ENCODE data around the gene TNFRSF4. TPM values are rescaled to one million over a fixed set of nuclear protein-coding genes. Genes with fewer than 3 reads are reported as not detected.

TNFRSF4 gene
- total and polyA plus RNA-seq, 8 donors, result 0.26 to 5.0 (median 1.2) TPM

DNA sequence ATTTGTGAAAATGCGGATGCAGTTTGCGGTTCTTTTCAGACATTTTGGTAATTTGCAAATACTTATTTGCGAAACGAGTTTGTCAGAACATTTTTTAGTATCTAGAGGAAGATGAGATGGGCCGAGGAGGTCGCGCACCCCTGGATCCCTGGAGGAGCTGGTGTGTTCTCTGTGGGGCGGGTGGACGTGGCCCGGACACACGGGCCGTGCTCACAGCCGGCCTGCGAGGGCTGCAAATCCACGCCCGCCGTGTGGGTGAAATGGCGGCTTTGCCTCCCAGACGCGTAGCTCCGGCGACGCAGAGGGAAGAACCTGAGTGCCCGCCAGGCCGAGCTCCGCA lies 49.6 kb downstream of the TNFRSF4 start:
- 10 to 11% methylated on average over 26 of the region's 26 CpGs for WGBS, 2 donors
- ATAC-seq (no peak), FAIRE-seq (no peak), DNase-seq (no peak)
- Histone ChIP-seq H3K27ac (peak overlapping the region; percentile 89 to 96 (median 96)), H3K4me1 (peaks cover 5 to 14% (median 6%) of the 10 kb centered on the region in 3 donors), H3K36me3 (no peaks in the 10 kb centered on the region), H3K4me3 (peak overlapping the region; percentile 43 to 85 (median 58)), H3K27me3 (no peaks in the 10 kb centered on the region), H3K9me3 (no peaks in the 10 kb centered on the region)
- intact Hi-C loops (cut with DNase I), result no loop called here
- TF ChIP-seq, protein P1, sequence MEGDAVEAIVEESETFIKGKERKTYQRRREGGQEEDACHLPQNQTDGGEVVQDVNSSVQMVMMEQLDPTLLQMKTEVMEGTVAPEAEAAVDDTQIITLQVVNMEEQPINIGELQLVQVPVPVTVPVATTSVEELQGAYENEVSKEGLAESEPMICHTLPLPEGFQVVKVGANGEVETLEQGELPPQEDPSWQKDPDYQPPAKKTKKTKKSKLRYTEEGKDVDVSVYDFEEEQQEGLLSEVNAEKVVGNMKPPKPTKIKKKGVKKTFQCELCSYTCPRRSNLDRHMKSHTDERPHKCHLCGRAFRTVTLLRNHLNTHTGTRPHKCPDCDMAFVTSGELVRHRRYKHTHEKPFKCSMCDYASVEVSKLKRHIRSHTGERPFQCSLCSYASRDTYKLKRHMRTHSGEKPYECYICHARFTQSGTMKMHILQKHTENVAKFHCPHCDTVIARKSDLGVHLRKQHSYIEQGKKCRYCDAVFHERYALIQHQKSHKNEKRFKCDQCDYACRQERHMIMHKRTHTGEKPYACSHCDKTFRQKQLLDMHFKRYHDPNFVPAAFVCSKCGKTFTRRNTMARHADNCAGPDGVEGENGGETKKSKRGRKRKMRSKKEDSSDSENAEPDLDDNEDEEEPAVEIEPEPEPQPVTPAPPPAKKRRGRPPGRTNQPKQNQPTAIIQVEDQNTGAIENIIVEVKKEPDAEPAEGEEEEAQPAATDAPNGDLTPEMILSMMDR (IDR thresholded peaks at IDR 0.05), result no peak

DNA sequence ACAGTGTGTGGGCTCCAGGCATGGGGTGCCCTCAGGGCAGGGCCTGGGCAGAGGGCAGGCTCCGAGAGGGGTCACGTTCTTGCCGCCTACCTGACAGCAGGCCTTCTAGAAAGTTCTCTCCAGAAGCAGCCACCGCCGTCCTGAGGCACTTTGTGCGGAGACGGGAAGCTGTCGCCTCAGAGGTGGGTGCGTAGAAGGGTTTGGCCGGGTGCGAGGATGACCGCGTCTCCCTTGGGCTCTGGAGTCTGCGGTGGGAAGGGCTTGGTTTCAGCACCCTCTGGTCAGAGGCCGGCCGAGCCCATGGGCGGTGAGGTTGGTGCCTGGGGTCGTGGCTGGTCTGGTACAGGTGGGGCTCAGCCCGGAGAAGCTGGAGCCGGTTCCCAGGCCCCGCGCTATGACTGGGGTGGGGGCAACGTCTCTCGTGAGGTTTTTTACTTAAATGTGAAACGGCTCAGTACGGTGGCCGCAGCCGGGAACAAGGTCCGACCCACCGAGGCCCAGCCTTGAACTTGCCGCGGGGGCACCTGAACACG lies 50.3 kb downstream of the TNFRSF4 start:
- 7 to 15% methylated on average over 33 of the region's 33 CpGs for WGBS, 2 donors
- DNase-seq (no peak), ATAC-seq (peak in 2 of 4 donors; percentile 6 to 8), FAIRE-seq (no peak)
- H3K4me1 ChIP-seq, result peaks cover 6 to 15% (median 10%) of the 10 kb centered on the region in 3 donors
- H3K9me3 ChIP-seq, result no peaks in the 10 kb centered on the region
- peak overlapping the region; percentile 43 to 85 (median 58) for H3K4me3 ChIP-seq
- intact Hi-C loops (cut with DNase I), result no loop called here
- H3K27ac ChIP-seq, result peak overlapping the region; percentile 89 to 96 (median 96)
- H3K36me3 ChIP-seq, result no peaks in the 10 kb centered on the region
- TF ChIP-seq, protein P1 (IDR thresholded peaks at IDR 0.05), result no peak
- H3K27me3 ChIP-seq, result no peaks in the 10 kb centered on the region

DNA sequence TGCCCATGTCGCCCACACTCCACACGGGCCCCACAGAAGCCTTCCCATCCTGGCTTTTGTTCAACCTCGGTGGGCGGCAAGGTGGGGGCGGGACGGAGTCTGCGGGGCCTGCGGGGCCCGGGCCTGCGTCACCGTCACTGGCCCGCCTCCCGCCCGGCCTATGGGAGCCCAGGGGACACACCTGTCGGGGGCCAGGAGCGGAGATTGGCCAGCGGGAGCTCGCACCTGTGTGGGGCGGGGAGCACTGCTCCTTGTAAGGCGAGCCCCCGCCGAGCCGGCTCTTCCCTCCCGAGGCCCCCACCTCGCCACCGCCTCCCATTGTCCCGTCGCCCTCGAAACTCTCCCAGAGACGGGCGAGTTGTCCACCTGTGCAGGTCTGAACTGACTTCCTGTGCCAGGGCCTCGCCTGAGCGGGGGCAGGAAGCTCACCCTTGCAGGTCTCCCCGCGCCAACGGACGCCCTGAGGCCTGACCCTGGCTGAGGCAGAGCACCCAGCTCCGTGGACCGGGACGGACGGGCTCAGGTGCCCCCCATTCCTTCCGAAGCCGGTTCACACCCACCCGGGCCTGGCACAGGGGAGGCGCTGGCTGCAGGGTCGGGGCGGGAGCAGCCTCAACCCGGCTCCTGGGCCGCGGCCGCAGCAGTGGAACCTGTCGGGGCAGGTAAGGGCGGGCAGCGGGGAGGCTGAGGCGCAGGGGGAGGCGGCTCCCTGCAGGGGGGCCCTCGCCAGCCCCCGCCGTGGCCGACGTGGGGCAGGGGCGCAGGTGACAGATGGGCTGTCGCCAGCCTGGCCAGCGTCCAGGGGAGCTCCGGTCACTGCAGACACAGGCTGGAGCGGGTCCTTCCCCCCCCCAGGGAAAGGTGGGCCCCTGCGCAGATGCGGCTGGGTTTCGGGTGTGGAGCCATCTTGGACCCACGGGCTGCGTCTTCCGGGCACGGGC lies 51.1 kb downstream of the TNFRSF4 start:
- Histone ChIP-seq H3K9me3 (no peaks in the 10 kb centered on the region), H3K36me3 (no peaks in the 10 kb centered on the region), H3K4me1 (peaks cover 11 to 19% (median 15%) of the 10 kb centered on the region in 3 donors), H3K4me3 (peak overlapping the region; percentile 43 to 85 (median 58)), H3K27me3 (no peaks in the 10 kb centered on the region), H3K27ac (peak overlapping the region; percentile 89 to 96 (median 96))
- ATAC-seq (peak; percentile 70 to 81 (median 78)), DNase-seq (peak; percentile 89 to 98 (median 94)), FAIRE-seq (no peak)
- TF ChIP-seq, protein P1 (IDR thresholded peaks at IDR 0.05), result no peak
- intact Hi-C loops (cut with DNase I), result no loop called here
- WGBS, 2 donors, result 11 to 14% methylated on average over 54 to 73 of the region's 73 CpGs

DNA sequence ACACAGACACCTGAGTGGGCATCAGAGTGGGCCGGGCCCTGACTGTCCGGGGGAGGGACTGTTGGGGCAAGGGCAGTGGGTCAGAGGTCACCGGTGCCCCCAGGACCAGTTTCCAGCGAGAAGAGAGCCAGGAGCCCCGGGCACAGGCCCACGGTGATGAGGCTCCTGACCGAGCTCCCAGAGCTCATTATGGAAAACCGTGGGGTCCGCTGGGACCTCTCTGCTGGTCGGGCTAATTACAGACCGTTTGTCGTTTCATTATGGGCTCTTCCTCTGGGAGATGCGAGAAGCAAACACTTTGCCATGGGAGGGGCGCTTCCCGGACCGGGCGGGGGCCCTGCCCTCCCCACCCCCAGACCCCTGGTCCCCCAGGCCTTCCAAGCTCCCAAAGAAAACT lies 52.3 kb downstream of the TNFRSF4 start:
- no peaks in the 10 kb centered on the region for H3K36me3 ChIP-seq
- peak overlapping the region in 2 of 4 donors; percentile 95 to 96 for H3K27ac ChIP-seq
- intact Hi-C loops (cut with DNase I), result no loop called here
- 73 to 80% methylated on average over 17 of the region's 17 CpGs for WGBS, 2 donors
- TF ChIP-seq, protein P1 (IDR thresholded peaks at IDR 0.05), result no peak
- no peak for FAIRE-seq
- H3K4me1 ChIP-seq, result peaks cover 7 to 15% (median 9%) of the 10 kb centered on the region in 3 donors
- no peaks in the 10 kb centered on the region for H3K9me3 ChIP-seq
- no peak overlapping the region for H3K4me3 ChIP-seq
- H3K27me3 ChIP-seq, result no peaks in the 10 kb centered on the region
- no peak for DNase-seq
- ATAC-seq, result no peak

Small RNA genes within 50 kb of the gene (microRNA-seq; reads per million reads assigned to microRNA genes)
- gene MIR200A (1,680 to 2,788 reads per million in 2 donors), gene MIR200B (6,349 to 19,063 reads per million in 2 donors), gene MIR429 (1,313 to 3,774 reads per million in 2 donors)

Other genes starting within 250 kb of the TNFRSF4 start
- 1 to 10 TPM in 2 of 6 donors, under 1 TPM in 4; 0.16 to 1.5 (median 0.40) TPM for gene PLEKHN1, start 247.7 kb downstream of the TNFRSF4 start, total RNA-seq
- 1 to 10 TPM in 1 of 2 donors, under 1 TPM in 1; 0.52 to 2.8 TPM for gene PLEKHN1, start 247.7 kb downstream of the TNFRSF4 start, polyA plus RNA-seq
- gene PERM1, start 232.1 kb downstream of the TNFRSF4 start, total RNA-seq, result under 1 TPM in 2 of 6 donors, not detected in 4; 0.04 to 0.32 TPM
- under 1 TPM; 0.15 to 0.35 TPM for gene PERM1, start 232.1 kb downstream of the TNFRSF4 start, polyA plus RNA-seq
- 10 to 100 TPM; 13.2 to 29.4 (median 21.3) TPM for gene HES4, start 214.1 kb downstream of the TNFRSF4 start, total RNA-seq
- gene HES4, start 214.1 kb downstream of the TNFRSF4 start, polyA plus RNA-seq, result 10 to 100 TPM; 31.9 to 46.4 TPM
- 10 to 100 TPM in 2 of 6 donors, 1 to 10 TPM in 4; 4.3 to 19.4 (median 6.6) TPM for gene ISG15, start 200.7 kb downstream of the TNFRSF4 start, total RNA-seq
- gene ISG15, start 200.7 kb downstream of the TNFRSF4 start, polyA plus RNA-seq, result 10 to 100 TPM; 25.9 to 45.0 TPM
- gene AGRN, start 194.0 kb downstream of the TNFRSF4 start, total RNA-seq, result 100 to 1,000 TPM in 1 of 6 donors, 10 to 100 TPM in 5; 40.5 to 107 (median 64.0) TPM
- 100 to 1,000 TPM in 1 of 2 donors, 10 to 100 TPM in 1; 94.7 to 166 TPM for gene AGRN, start 194.0 kb downstream of the TNFRSF4 start, polyA plus RNA-seq
- under 1 TPM in 4 of 6 donors, not detected in 2; 0.12 to 0.37 (median 0.16) TPM for gene RNF223, start 139.8 kb downstream of the TNFRSF4 start, total RNA-seq
- under 1 TPM; 0.05 to 0.34 TPM for gene RNF223, start 139.8 kb downstream of the TNFRSF4 start, polyA plus RNA-seq
- gene C1orf159, start 98.1 kb downstream of the TNFRSF4 start, total RNA-seq, result 1 to 10 TPM; 3.0 to 6.7 (median 4.0) TPM
- gene C1orf159, start 98.1 kb downstream of the TNFRSF4 start, polyA plus RNA-seq, result 10 to 100 TPM; 20.9 to 30.7 TPM
- gene TTLL10, start 40.3 kb downstream of the TNFRSF4 start, total RNA-seq, result under 1 TPM in 5 of 6 donors, not detected in 1; 0.20 to 0.51 (median 0.38) TPM
- gene TTLL10, start 40.3 kb downstream of the TNFRSF4 start, polyA plus RNA-seq, result 1 to 10 TPM; 1.0 to 1.6 TPM
- gene TNFRSF18, start 7.6 kb downstream of the TNFRSF4 start, total RNA-seq, result under 1 TPM in 3 of 6 donors, not detected in 3; 0.32 to 0.34 (median 0.34) TPM
- gene TNFRSF18, start 7.6 kb downstream of the TNFRSF4 start, polyA plus RNA-seq, result 1 to 10 TPM; 1.1 to 1.2 TPM
- 10 to 100 TPM; 68.3 to 99.4 (median 74.2) TPM for gene SDF4, start 17.8 kb upstream of the TNFRSF4 start, total RNA-seq
- 10 to 100 TPM; 74.0 to 96.6 TPM for gene SDF4, start 17.8 kb upstream of the TNFRSF4 start, polyA plus RNA-seq
- gene B3GALT6, start 18.1 kb upstream of the TNFRSF4 start, total RNA-seq, result 10 to 100 TPM in 3 of 6 donors, 1 to 10 TPM in 3; 6.2 to 13.4 (median 9.0) TPM
- gene B3GALT6, start 18.1 kb upstream of the TNFRSF4 start, polyA plus RNA-seq, result 1 to 10 TPM; 8.7 to 8.9 TPM
- 1 to 10 TPM in 3 of 6 donors, under 1 TPM in 3; 0.43 to 1.7 (median 0.93) TPM for gene C1QTNF12, start 32.6 kb upstream of the TNFRSF4 start, total RNA-seq
- 1 to 10 TPM; 2.5 to 4.8 TPM for gene C1QTNF12, start 32.6 kb upstream of the TNFRSF4 start, polyA plus RNA-seq
- 10 to 100 TPM; 20.8 to 30.4 (median 22.3) TPM for gene UBE2J2, start 59.7 kb upstream of the TNFRSF4 start, total RNA-seq
- 10 to 100 TPM; 34.1 to 44.5 TPM for gene UBE2J2, start 59.7 kb upstream of the TNFRSF4 start, polyA plus RNA-seq
- 1 to 10 TPM in 5 of 6 donors, under 1 TPM in 1; 0.66 to 6.1 (median 1.6) TPM for gene SCNN1D, start 66.3 kb upstream of the TNFRSF4 start, total RNA-seq
- 10 to 100 TPM; 20.6 to 22.0 TPM for gene SCNN1D, start 66.3 kb upstream of the TNFRSF4 start, polyA plus RNA-seq
- 10 to 100 TPM; 15.2 to 31.4 (median 18.7) TPM for gene ACAP3, start 93.8 kb upstream of the TNFRSF4 start, total RNA-seq
- 100 to 1,000 TPM in 1 of 2 donors, 10 to 100 TPM in 1; 76.0 to 133 TPM for gene ACAP3, start 93.8 kb upstream of the TNFRSF4 start, polyA plus RNA-seq
- 10 to 100 TPM in 2 of 6 donors, 1 to 10 TPM in 4; 7.5 to 11.3 (median 9.7) TPM for gene PUSL1, start 94.4 kb upstream of the TNFRSF4 start, total RNA-seq
- gene PUSL1, start 94.4 kb upstream of the TNFRSF4 start, polyA plus RNA-seq, result 10 to 100 TPM; 14.6 to 23.2 TPM
- gene INTS11, start 110.5 kb upstream of the TNFRSF4 start, total RNA-seq, result 10 to 100 TPM; 33.4 to 60.5 (median 56.8) TPM
- 100 to 1,000 TPM; 268 to 311 TPM for gene INTS11, start 110.5 kb upstream of the TNFRSF4 start, polyA plus RNA-seq
- 10 to 100 TPM in 5 of 6 donors, 1 to 10 TPM in 1; 8.0 to 14.8 (median 10.7) TPM for gene CPTP, start 110.6 kb upstream of the TNFRSF4 start, total RNA-seq
- 10 to 100 TPM; 11.3 to 22.0 TPM for gene CPTP, start 110.6 kb upstream of the TNFRSF4 start, polyA plus RNA-seq
- gene TAS1R3, start 117.1 kb upstream of the TNFRSF4 start, total RNA-seq, result under 1 TPM; 0.04 to 0.41 (median 0.08) TPM
- gene TAS1R3, start 117.1 kb upstream of the TNFRSF4 start, polyA plus RNA-seq, result under 1 TPM; 0.21 to 0.34 TPM
- 10 to 100 TPM; 30.6 to 54.0 (median 48.3) TPM for gene DVL1, start 135.3 kb upstream of the TNFRSF4 start, total RNA-seq
- 100 to 1,000 TPM in 1 of 2 donors, 10 to 100 TPM in 1; 80.5 to 103 TPM for gene DVL1, start 135.3 kb upstream of the TNFRSF4 start, polyA plus RNA-seq
- 10 to 100 TPM in 3 of 6 donors, 1 to 10 TPM in 3; 1.6 to 35.8 (median 7.6) TPM for gene MXRA8, start 144.4 kb upstream of the TNFRSF4 start, total RNA-seq
- 10 to 100 TPM; 16.8 to 17.6 TPM for gene MXRA8, start 144.4 kb upstream of the TNFRSF4 start, polyA plus RNA-seq
- 10 to 100 TPM; 52.8 to 83.8 (median 57.7) TPM for gene AURKAIP1, start 161.1 kb upstream of the TNFRSF4 start, total RNA-seq
- gene AURKAIP1, start 161.1 kb upstream of the TNFRSF4 start, polyA plus RNA-seq, result 100 to 1,000 TPM; 150 to 161 TPM
- 100 to 1,000 TPM in 1 of 6 donors, 10 to 100 TPM in 5; 49.2 to 124 (median 77.1) TPM for gene CCNL2, start 185.2 kb upstream of the TNFRSF4 start, total RNA-seq
- 100 to 1,000 TPM; 270 to 409 TPM for gene CCNL2, start 185.2 kb upstream of the TNFRSF4 start, polyA plus RNA-seq
- 10 to 100 TPM; 42.1 to 71.8 (median 49.1) TPM for gene MRPL20, start 193.1 kb upstream of the TNFRSF4 start, total RNA-seq
- 100 to 1,000 TPM in 1 of 2 donors, 10 to 100 TPM in 1; 69.0 to 121 TPM for gene MRPL20, start 193.1 kb upstream of the TNFRSF4 start, polyA plus RNA-seq
- 10 to 100 TPM in 3 of 6 donors, 1 to 10 TPM in 3; 2.3 to 16.1 (median 10.7) TPM for gene ANKRD65, start 207.1 kb upstream of the TNFRSF4 start, total RNA-seq
- gene ANKRD65, start 207.1 kb upstream of the TNFRSF4 start, polyA plus RNA-seq, result 10 to 100 TPM; 22.1 to 41.8 TPM
- 100 to 1,000 TPM in 2 of 6 donors, 10 to 100 TPM in 4; 25.4 to 138 (median 52.9) TPM for gene VWA1, start 221.5 kb upstream of the TNFRSF4 start, total RNA-seq
- 10 to 100 TPM; 53.3 to 58.7 TPM for gene VWA1, start 221.5 kb upstream of the TNFRSF4 start, polyA plus RNA-seq
- gene ATAD3C, start 235.5 kb upstream of the TNFRSF4 start, total RNA-seq, result 1 to 10 TPM; 2.4 to 9.5 (median 5.8) TPM
- 10 to 100 TPM; 11.4 to 22.0 TPM for gene ATAD3C, start 235.5 kb upstream of the TNFRSF4 start, polyA plus RNA-seq

All from pancreas (tissue), 10 donors.